HEK293 (cell line): ENCODE measurements around the gene ABCA1.

ENCODE experiments used
- CTCF ChIA-PET: fragments of 350-600 bp; formaldehyde crosslinking; extraction: SDS; loops from one replicate; lab custom pipeline; 2021; ENCODE audit warnings: antibody characterized with exemption; lab: Yijun Ruan, JAX
- POLR2A ChIA-PET: fragments of 300-600 bp; formaldehyde crosslinking; extraction: SDS; loops from one replicate; lab custom pipeline; 2020; ENCODE audit warnings: antibody characterized with exemption, inconsistent platforms; lab: Yijun Ruan, JAX
- H3K27ac ChIP-seq: fragments of 200-500 bp; sonication (Bioruptor generic); 2 replicates; pipeline ENCODE4 v1.5.1; 2014; ENCODE audit warnings: low read depth, low read length, control low read depth, inconsistent platforms; ENCODE audit errors: extremely low read depth
- H3K36me3 ChIP-seq, 2 experiments: fragments of 200-500 bp in 1 of 2; sonication (Bioruptor generic) in 1 of 2; 1 replicate in 1 of 2; 2 replicates in 1 of 2; pipeline ENCODE4 v1.5.1; 2014 to 2017; ENCODE audit warnings: inconsistent platforms in 2 of 2, low read length in 2 of 2; ENCODE audit not compliant: control insufficient read depth in 2 of 2, insufficient read depth in 1 of 2
- H3K4me1 ChIP-seq: fragments of 200-500 bp; sonication (Bioruptor generic); 2 replicates; pipeline ENCODE4 v1.5.1; 2014; ENCODE audit warnings: mild to moderate bottlenecking, low read length, inconsistent platforms; ENCODE audit not compliant: control insufficient read depth, insufficient read depth
- H3K4me3 ChIP-seq: 2 replicates; pipeline ENCODE4 v1.5.1; 2011; ENCODE audit warnings: low read depth, mild to moderate bottlenecking, control low read depth, low read length, moderate library complexity
- H3K9me3 ChIP-seq: fragments of 200-500 bp; sonication (Bioruptor generic); 2 replicates; pipeline ENCODE4 v1.5.1; 2014; ENCODE audit warnings: low read depth, low read length, inconsistent platforms; ENCODE audit not compliant: control insufficient read depth, insufficient read depth
- BCL6B ChIP-seq: fragments of 450-650 bp; formaldehyde crosslinking; IDR thresholded peaks from 2 replicates; pipeline ENCODE4 v1.5.1; 2017; ENCODE audit warnings: missing biosample characterization, missing genetic modification characterization
- MYNN ChIP-seq: fragments of 450-650 bp; formaldehyde crosslinking; IDR thresholded peaks from 2 replicates; pipeline ENCODE4 v1.5.1; 2016; ENCODE audit warnings: missing biosample characterization, missing genetic modification characterization, borderline replicate concordance
- SCRT1 ChIP-seq: fragments of 450-650 bp; formaldehyde crosslinking; IDR thresholded peaks from 2 replicates; pipeline ENCODE4 v1.5.1; 2016; ENCODE audit warnings: missing biosample characterization, missing genetic modification characterization, borderline replicate concordance
- YY1 ChIP-seq: fragments of 450-650 bp; formaldehyde crosslinking; IDR thresholded peaks from 2 replicates; pipeline ENCODE4 v1.5.1; 2018; ENCODE audit warnings: missing biosample characterization, missing genetic modification characterization
- ZNF114 ChIP-seq: fragments of 450-650 bp; formaldehyde crosslinking; IDR thresholded peaks from 2 replicates; pipeline ENCODE4 v1.5.0; 2017; ENCODE audit warnings: missing biosample characterization, missing genetic modification characterization
- ZNF146 ChIP-seq: fragments of 450-650 bp; formaldehyde crosslinking; IDR thresholded peaks from 2 replicates; pipeline ENCODE4 v1.5.1; 2016; ENCODE audit warnings: missing biosample characterization, missing genetic modification characterization
- ZNF174 ChIP-seq: fragments of 450-650 bp; formaldehyde crosslinking; IDR thresholded peaks from 2 replicates; pipeline ENCODE4 v1.5.0; 2017; ENCODE audit warnings: missing biosample characterization, mild to moderate bottlenecking, missing genetic modification characterization
- ZNF19 ChIP-seq: fragments of 450-650 bp; formaldehyde crosslinking; IDR thresholded peaks from 2 replicates; pipeline ENCODE4; 2016; ENCODE audit warnings: missing biosample characterization, missing genetic modification characterization, low read depth
- ZNF24 ChIP-seq: fragments of 450-650 bp; formaldehyde crosslinking; IDR thresholded peaks from 2 replicates; pipeline ENCODE4 v1.5.1; 2016; ENCODE audit warnings: missing biosample characterization, missing genetic modification characterization
- ZNF324 ChIP-seq: fragments of 450-650 bp; formaldehyde crosslinking; IDR thresholded peaks from 2 replicates; pipeline ENCODE4 v1.5.1; 2016; ENCODE audit warnings: missing biosample characterization, missing genetic modification characterization
- ZNF341 ChIP-seq: fragments of 450-650 bp; formaldehyde crosslinking; IDR thresholded peaks from 2 replicates; pipeline ENCODE4; 2016; ENCODE audit warnings: low read depth, missing biosample characterization, missing genetic modification characterization
- ZNF37A ChIP-seq: fragments of 450-650 bp; IDR thresholded peaks from 2 replicates; pipeline ENCODE4 v1.5.1; 2018; ENCODE audit warnings: missing biosample characterization, missing genetic modification characterization
- ZNF514 ChIP-seq: fragments of 450-650 bp; formaldehyde crosslinking; IDR thresholded peaks from 2 replicates; pipeline ENCODE4 v1.5.1; 2016; ENCODE audit warnings: missing biosample characterization, missing genetic modification characterization
- ZNF529 ChIP-seq: fragments of 450-650 bp; formaldehyde crosslinking; IDR thresholded peaks from 2 replicates; pipeline ENCODE4 v1.5.1; 2017; ENCODE audit warnings: missing genetic modification characterization, missing biosample characterization; ENCODE audit not compliant: insufficient replicate concordance
- ZNF558 ChIP-seq: fragments of 450-650 bp; formaldehyde crosslinking; IDR thresholded peaks from 2 replicates; pipeline ENCODE4 v1.5.1; 2016; ENCODE audit warnings: missing biosample characterization, missing genetic modification characterization
- ZNF560 ChIP-seq: fragments of 450-650 bp; formaldehyde crosslinking; IDR thresholded peaks from 2 replicates; pipeline ENCODE4 v1.5.1; 2017; ENCODE audit warnings: missing biosample characterization, missing genetic modification characterization, borderline replicate concordance
- ZNF561 ChIP-seq: fragments of 450-650 bp; IDR thresholded peaks from 2 replicates; pipeline ENCODE4 v1.5.1; 2018; ENCODE audit warnings: missing biosample characterization, missing genetic modification characterization, borderline replicate concordance
- ZNF596 ChIP-seq: fragments of 450-650 bp; IDR thresholded peaks from 2 replicates; pipeline ENCODE4 v1.5.0; 2018; ENCODE audit warnings: missing biosample characterization, mild to moderate bottlenecking, missing genetic modification characterization, moderate library complexity
- ZNF623 ChIP-seq: fragments of 450-650 bp; formaldehyde crosslinking; IDR thresholded peaks from 2 replicates; pipeline ENCODE4 v1.5.1; 2016; ENCODE audit warnings: missing biosample characterization, missing genetic modification characterization
- ZNF645 ChIP-seq: fragments of 450-650 bp; formaldehyde crosslinking; IDR thresholded peaks from 2 replicates; pipeline ENCODE4; 2016; ENCODE audit warnings: missing biosample characterization, missing genetic modification characterization
- ZNF654 ChIP-seq: fragments of 450-650 bp; formaldehyde crosslinking; IDR thresholded peaks from 2 replicates; pipeline ENCODE4 v1.5.1; 2016; ENCODE audit warnings: low read depth, missing biosample characterization, missing genetic modification characterization
- ZNF785 ChIP-seq: fragments of 450-650 bp; formaldehyde crosslinking; IDR thresholded peaks from 2 replicates; pipeline ENCODE4 v1.5.1; 2016; ENCODE audit warnings: missing biosample characterization, missing genetic modification characterization
- TF ChIP-seq, protein P1 (sequence below): fragments of 450-650 bp; formaldehyde crosslinking; IDR thresholded peaks from 2 replicates; pipeline ENCODE4 v1.5.0; 2017; ENCODE audit warnings: missing biosample characterization, missing genetic modification characterization, borderline replicate concordance
- TF ChIP-seq, protein P2 (sequence below): fragments of 450-650 bp; formaldehyde crosslinking; IDR thresholded peaks from 2 replicates; pipeline ENCODE4 v1.5.1; 2016; ENCODE audit warnings: missing biosample characterization, missing genetic modification characterization, borderline replicate concordance
- TF ChIP-seq, protein P3 (sequence below): fragments of 450-650 bp; formaldehyde crosslinking; optimal IDR thresholded peaks from 2 replicates; pipeline ENCODE3; 2016; ENCODE audit warnings: missing biosample characterization, mild to moderate bottlenecking, missing genetic modification characterization

ABCA1 gene

DNA sequence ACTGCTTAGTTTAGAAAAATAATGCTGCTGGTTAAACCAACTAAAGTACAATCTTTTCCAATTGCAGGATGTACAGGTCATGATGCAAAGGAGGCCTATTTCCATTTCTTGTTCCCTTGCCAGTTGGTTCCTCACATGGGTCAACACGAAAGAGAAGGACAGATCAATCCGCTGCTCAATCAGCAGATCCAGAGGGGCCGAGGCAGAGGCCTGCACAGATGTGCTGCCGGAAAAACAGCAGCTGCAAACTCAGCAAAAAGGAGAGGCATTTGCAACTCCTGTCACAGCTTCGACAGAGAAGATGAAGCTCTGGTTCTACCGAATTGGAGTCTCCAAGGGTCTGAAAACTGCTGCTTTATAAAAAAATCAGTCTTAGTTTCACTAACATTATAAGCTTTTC is 94.3 kb downstream of the ABCA1 start:
- Histone ChIP-seq H3K4me3 (no peak overlapping the region), H3K36me3 (no peaks in the 10 kb centered on the region), H3K27ac (no peak overlapping the region), H3K4me1 (no peaks in the 10 kb centered on the region), H3K9me3 (no peaks in the 10 kb centered on the region)
- no peak for TF ChIP-seq ZNF174
- no peak for TF ChIP-seq ZNF324 (tag by site-specific recombination)
- no peak for TF ChIP-seq ZNF529
- TF ChIP-seq SCRT1 (tag by site-specific recombination), result no peak
- TF ChIP-seq ZNF341 (tag by site-specific recombination), result no peak
- no peak for TF ChIP-seq ZNF654 (tag by site-specific recombination)
- TF ChIP-seq ZNF514, result no peak
- no peak for TF ChIP-seq ZNF114
- TF ChIP-seq ZNF645 (tag by site-specific recombination), result no peak
- no peak for TF ChIP-seq MYNN (tag by site-specific recombination)
- no peak for TF ChIP-seq BCL6B (tag by site-specific recombination)
- ChIA-PET CTCF (interaction anchor here (1.0 kb wide), 1 partner anchor 29 kb away, joined by 3 read pairs; no protein-coding TSS in a partner anchor), POLR2A (no interaction called here)

GRCh38 chr9:104831681-104832080 is 96.3 kb downstream of the ABCA1 start:
- Histone ChIP-seq H3K27ac (no peak overlapping the region), H3K4me3 (no peak overlapping the region), H3K36me3 (no peaks in the 10 kb centered on the region), H3K9me3 (no peaks in the 10 kb centered on the region), H3K4me1 (no peaks in the 10 kb centered on the region)
- ChIA-PET CTCF (interaction anchor here (0.6 to 1.1 kb wide), 3 partner anchors 15 to 1009 kb away, joined by 3 read pairs; no protein-coding TSS in a partner anchor), POLR2A (no interaction called here)
- TF ChIP-seq YY1 (no peak), ZNF146 (tag by site-specific recombination) (no peak), ZNF785 (no peak), ZNF561 (tag by site-specific recombination) (no peak), ZNF24 (no peak), ZNF37A (tag by site-specific recombination) (no peak), ZNF174 (no peak), ZNF560 (tag by site-specific recombination) (no peak), ZNF558 (tag by site-specific recombination) (no peak), ZNF19 (tag by site-specific recombination) (no peak), ZNF623 (no peak), ZNF596 (tag by site-specific recombination) (no peak)
- TF ChIP-seq, protein P1, sequence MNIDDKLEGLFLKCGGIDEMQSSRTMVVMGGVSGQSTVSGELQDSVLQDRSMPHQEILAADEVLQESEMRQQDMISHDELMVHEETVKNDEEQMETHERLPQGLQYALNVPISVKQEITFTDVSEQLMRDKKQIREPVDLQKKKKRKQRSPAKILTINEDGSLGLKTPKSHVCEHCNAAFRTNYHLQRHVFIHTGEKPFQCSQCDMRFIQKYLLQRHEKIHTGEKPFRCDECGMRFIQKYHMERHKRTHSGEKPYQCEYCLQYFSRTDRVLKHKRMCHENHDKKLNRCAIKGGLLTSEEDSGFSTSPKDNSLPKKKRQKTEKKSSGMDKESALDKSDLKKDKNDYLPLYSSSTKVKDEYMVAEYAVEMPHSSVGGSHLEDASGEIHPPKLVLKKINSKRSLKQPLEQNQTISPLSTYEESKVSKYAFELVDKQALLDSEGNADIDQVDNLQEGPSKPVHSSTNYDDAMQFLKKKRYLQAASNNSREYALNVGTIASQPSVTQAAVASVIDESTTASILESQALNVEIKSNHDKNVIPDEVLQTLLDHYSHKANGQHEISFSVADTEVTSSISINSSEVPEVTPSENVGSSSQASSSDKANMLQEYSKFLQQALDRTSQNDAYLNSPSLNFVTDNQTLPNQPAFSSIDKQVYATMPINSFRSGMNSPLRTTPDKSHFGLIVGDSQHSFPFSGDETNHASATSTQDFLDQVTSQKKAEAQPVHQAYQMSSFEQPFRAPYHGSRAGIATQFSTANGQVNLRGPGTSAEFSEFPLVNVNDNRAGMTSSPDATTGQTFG, result no peak
- TF ChIP-seq, protein P2, sequence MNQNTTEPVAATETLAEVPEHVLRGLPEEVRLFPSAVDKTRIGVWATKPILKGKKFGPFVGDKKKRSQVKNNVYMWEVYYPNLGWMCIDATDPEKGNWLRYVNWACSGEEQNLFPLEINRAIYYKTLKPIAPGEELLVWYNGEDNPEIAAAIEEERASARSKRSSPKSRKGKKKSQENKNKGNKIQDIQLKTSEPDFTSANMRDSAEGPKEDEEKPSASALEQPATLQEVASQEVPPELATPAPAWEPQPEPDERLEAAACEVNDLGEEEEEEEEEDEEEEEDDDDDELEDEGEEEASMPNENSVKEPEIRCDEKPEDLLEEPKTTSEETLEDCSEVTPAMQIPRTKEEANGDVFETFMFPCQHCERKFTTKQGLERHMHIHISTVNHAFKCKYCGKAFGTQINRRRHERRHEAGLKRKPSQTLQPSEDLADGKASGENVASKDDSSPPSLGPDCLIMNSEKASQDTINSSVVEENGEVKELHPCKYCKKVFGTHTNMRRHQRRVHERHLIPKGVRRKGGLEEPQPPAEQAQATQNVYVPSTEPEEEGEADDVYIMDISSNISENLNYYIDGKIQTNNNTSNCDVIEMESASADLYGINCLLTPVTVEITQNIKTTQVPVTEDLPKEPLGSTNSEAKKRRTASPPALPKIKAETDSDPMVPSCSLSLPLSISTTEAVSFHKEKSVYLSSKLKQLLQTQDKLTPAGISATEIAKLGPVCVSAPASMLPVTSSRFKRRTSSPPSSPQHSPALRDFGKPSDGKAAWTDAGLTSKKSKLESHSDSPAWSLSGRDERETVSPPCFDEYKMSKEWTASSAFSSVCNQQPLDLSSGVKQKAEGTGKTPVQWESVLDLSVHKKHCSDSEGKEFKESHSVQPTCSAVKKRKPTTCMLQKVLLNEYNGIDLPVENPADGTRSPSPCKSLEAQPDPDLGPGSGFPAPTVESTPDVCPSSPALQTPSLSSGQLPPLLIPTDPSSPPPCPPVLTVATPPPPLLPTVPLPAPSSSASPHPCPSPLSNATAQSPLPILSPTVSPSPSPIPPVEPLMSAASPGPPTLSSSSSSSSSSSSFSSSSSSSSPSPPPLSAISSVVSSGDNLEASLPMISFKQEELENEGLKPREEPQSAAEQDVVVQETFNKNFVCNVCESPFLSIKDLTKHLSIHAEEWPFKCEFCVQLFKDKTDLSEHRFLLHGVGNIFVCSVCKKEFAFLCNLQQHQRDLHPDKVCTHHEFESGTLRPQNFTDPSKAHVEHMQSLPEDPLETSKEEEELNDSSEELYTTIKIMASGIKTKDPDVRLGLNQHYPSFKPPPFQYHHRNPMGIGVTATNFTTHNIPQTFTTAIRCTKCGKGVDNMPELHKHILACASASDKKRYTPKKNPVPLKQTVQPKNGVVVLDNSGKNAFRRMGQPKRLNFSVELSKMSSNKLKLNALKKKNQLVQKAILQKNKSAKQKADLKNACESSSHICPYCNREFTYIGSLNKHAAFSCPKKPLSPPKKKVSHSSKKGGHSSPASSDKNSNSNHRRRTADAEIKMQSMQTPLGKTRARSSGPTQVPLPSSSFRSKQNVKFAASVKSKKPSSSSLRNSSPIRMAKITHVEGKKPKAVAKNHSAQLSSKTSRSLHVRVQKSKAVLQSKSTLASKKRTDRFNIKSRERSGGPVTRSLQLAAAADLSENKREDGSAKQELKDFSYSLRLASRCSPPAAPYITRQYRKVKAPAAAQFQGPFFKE (tag by site-specific recombination), result no peak
- TF ChIP-seq, protein P3, sequence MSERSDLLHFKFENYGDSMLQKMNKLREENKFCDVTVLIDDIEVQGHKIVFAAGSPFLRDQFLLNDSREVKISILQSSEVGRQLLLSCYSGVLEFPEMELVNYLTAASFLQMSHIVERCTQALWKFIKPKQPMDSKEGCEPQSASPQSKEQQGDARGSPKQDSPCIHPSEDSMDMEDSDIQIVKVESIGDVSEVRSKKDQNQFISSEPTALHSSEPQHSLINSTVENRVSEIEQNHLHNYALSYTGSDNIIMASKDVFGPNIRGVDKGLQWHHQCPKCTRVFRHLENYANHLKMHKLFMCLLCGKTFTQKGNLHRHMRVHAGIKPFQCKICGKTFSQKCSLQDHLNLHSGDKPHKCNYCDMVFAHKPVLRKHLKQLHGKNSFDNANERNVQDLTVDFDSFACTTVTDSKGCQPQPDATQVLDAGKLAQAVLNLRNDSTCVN (tag by site-specific recombination), result no peak
